ENCODE measurements around the gene CGB2.

- TF ChIP-seq EZH2 (IDR thresholded peaks at IDR 0.05; ENCODE audit: insufficient read depth, poor library complexity, severe bottlenecking): no peak
- TF ChIP-seq EZH2phosphoT487 (IDR thresholded peaks at IDR 0.05; ENCODE audit: insufficient read depth, low read depth): no peak
Observed at GRCh38 chr19:48992581-48993174, 39.0 kb upstream of the CGB2 start.
